ENCODE measurements around the gene HLA-A. TPM values are rescaled to one million over a fixed set of nuclear protein-coding genes. Genes with fewer than 3 reads are reported as not detected.
A peak's percentile ranks its signal among the peaks of the same experiment; 100 is the strongest.

The HLA-A gene
- total and polyA plus RNA-seq, 7 experiments from 2014 or later, result 1,540 to 3,318 (median 1,985) TPM

- POLR2A ChIA-PET, result interaction anchor here (1.0 to 6.3 kb wide), 4 partner anchors 15 to 216 kb away, joined by 3 to 35 read pairs (median 5); no protein-coding TSS in a partner anchor
- Mint-ChIP-seq H3K36me3 (peaks cover 0 to 14% (median 0%) of the 10 kb centered on the region in 5 donors), H3K4me3 (peak overlapping the region in 1 of 10 donors; percentile 39)
Observed at GRCh38 chr6:29924287-29924686, 18.0 kb upstream of the HLA-A start.

GRCh38 chr6:29924731-29925130 lies 17.6 kb upstream of the HLA-A start:
- H3K4me3 ChIP-seq (ENCODE audit: low read length), result no peak overlapping the region
- no peaks in the 10 kb centered on the region for H3K27me3 ChIP-seq (ENCODE audit: control insufficient read depth in 2 of 2, insufficient read depth in 2 of 2, low read length in 2 of 2)
- peaks cover 0 to 22% (median 0%) of the 10 kb centered on the region in 5 donors for H3K27me3 Mint-ChIP-seq
- no peaks in the 10 kb centered on the region for H3K36me3 ChIP-seq (ENCODE audit: control insufficient read depth in 2 of 3, insufficient read depth in 3 of 3, low read length in 3 of 3)
- H3K36me3 Mint-ChIP-seq, result peaks cover 0 to 17% (median 0%) of the 10 kb centered on the region in 5 donors
- DNase-seq, result peak in 1 of 9 donors; percentile 46
- H3K4me3 Mint-ChIP-seq, result peak overlapping the region in 7 of 10 donors; percentile 16 to 84 (median 58)
- ChIA-PET CTCF (interaction anchor here (1.2 kb wide), 1 partner anchor 43 kb away, joined by 3 read pairs; no protein-coding TSS in a partner anchor), POLR2A (interaction anchor here (1.0 to 6.3 kb wide), 3 partner anchors 14 to 41 kb away, joined by 3 to 35 read pairs (median 7); no protein-coding TSS in a partner anchor)
- H3K9me3 Mint-ChIP-seq, result peaks cover 0 to 5% (median 0%) of the 10 kb centered on the region in 11 donors
- H3K9me3 ChIP-seq (ENCODE audit: control insufficient read depth in 2 of 3, low read length in 3 of 3), result no peaks in the 10 kb centered on the region
- peak overlapping the region in 7 of 9 donors; percentile 72 to 97 (median 87) for H3K27ac Mint-ChIP-seq
- no peak for ATAC-seq
- H3K27ac ChIP-seq (ENCODE audit: low read depth, low read length), result no peak overlapping the region
- peaks cover 4 to 15% of the 10 kb centered on the region in 2 donors for H3K4me1 ChIP-seq (ENCODE audit: control insufficient read depth in 2 of 2, insufficient read depth in 2 of 2, low read length in 2 of 2)
- intact Hi-C loops (cut with micrococcal nuclease), result loop anchor here in 1 of 2 donors (5.0 kb wide), 2 partner anchors 72 to 172 kb away; no protein-coding TSS in a partner anchor
- peaks cover 0 to 51% (median 15%) of the 10 kb centered on the region in 7 donors for H3K4me1 Mint-ChIP-seq

More at GRCh38 chr6:29924287-29924686, 18.0 kb upstream of the HLA-A start:
- H3K4me1 ChIP-seq (ENCODE audit: control insufficient read depth in 2 of 2, insufficient read depth in 2 of 2, low read length in 2 of 2), result peaks cover 4 to 15% of the 10 kb centered on the region in 2 donors
- Mint-ChIP-seq H3K9me3 (peaks cover 0 to 5% (median 0%) of the 10 kb centered on the region in 11 donors), H3K27ac (peak overlapping the region in 3 of 9 donors; percentile 61 to 97 (median 95)), H3K27me3 (peaks cover 0 to 26% (median 0%) of the 10 kb centered on the region in 5 donors), H3K4me1 (peaks cover 0 to 46% (median 15%) of the 10 kb centered on the region in 7 donors)
- H3K4me3 ChIP-seq (ENCODE audit: low read length), result no peak overlapping the region
- H3K9me3 ChIP-seq (ENCODE audit: control insufficient read depth in 2 of 3, low read length in 3 of 3), result no peaks in the 10 kb centered on the region
- ATAC-seq, result no peak
- H3K27me3 ChIP-seq (ENCODE audit: control insufficient read depth in 2 of 2, insufficient read depth in 2 of 2, low read length in 2 of 2), result no peaks in the 10 kb centered on the region
- no peak overlapping the region for H3K27ac ChIP-seq (ENCODE audit: low read depth, low read length)
- H3K36me3 ChIP-seq (ENCODE audit: control insufficient read depth in 2 of 3, insufficient read depth in 3 of 3, low read length in 3 of 3), result no peaks in the 10 kb centered on the region
- DNase-seq, result no peak
- intact Hi-C loops (cut with micrococcal nuclease), result no loop called here
- CTCF ChIA-PET, result interaction anchor here (1.2 kb wide), 1 partner anchor 44 kb away, joined by 3 read pairs; no protein-coding TSS in a partner anchor

GRCh38 chr6:29925321-29925720 lies 17.0 kb upstream of the HLA-A start:
- Mint-ChIP-seq H3K4me3 (peak overlapping the region in 9 of 10 donors; percentile 83 to 97 (median 94)), H3K4me1 (peaks cover 0 to 51% (median 15%) of the 10 kb centered on the region in 7 donors), H3K27me3 (peaks cover 0 to 17% (median 0%) of the 10 kb centered on the region in 5 donors), H3K36me3 (peaks cover 0 to 18% (median 0%) of the 10 kb centered on the region in 5 donors), H3K27ac (peak overlapping the region in 8 of 9 donors; percentile 90 to 99 (median 97)), H3K9me3 (peaks cover 0 to 5% (median 0%) of the 10 kb centered on the region in 11 donors)
- ChIA-PET POLR2A (interaction anchor here (1.1 to 6.3 kb wide), 5 partner anchors 14 to 63 kb away, joined by 4 to 35 read pairs (median 25); partner anchors contain the start of gene HLA-A), CTCF (interaction anchor here (0.5 to 1.5 kb wide), 2 partner anchors 30 to 42 kb away, joined by 3 to 7 read pairs; no protein-coding TSS in a partner anchor)
- H3K4me3 ChIP-seq (ENCODE audit: low read length), result no peak overlapping the region
- intact Hi-C loops (cut with micrococcal nuclease), result loop anchor here in 1 of 2 donors (5.0 kb wide), 2 partner anchors 73 to 173 kb away; no protein-coding TSS in a partner anchor
- DNase-seq, result no peak
- peaks cover 4 to 15% of the 10 kb centered on the region in 2 donors for H3K4me1 ChIP-seq (ENCODE audit: control insufficient read depth in 2 of 2, insufficient read depth in 2 of 2, low read length in 2 of 2)
- H3K27me3 ChIP-seq (ENCODE audit: control insufficient read depth in 2 of 2, insufficient read depth in 2 of 2, low read length in 2 of 2), result no peaks in the 10 kb centered on the region
- no peaks in the 10 kb centered on the region for H3K36me3 ChIP-seq (ENCODE audit: control insufficient read depth in 2 of 3, insufficient read depth in 3 of 3, low read length in 3 of 3)
- no peaks in the 10 kb centered on the region for H3K9me3 ChIP-seq (ENCODE audit: control insufficient read depth in 2 of 3, low read length in 3 of 3)
- ATAC-seq, result no peak
- H3K27ac ChIP-seq (ENCODE audit: low read depth, low read length), result peak overlapping the region; percentile 95

GRCh38 chr6:29925727-29926412 lies 16.5 kb upstream of the HLA-A start:
- CTCF ChIA-PET, result interaction anchor here (0.5 to 1.5 kb wide), 2 partner anchors 31 to 41 kb away, joined by 3 to 7 read pairs; no protein-coding TSS in a partner anchor
- Histone ChIP-seq H3K27me3 (ENCODE audit: control insufficient read depth in 2 of 2, insufficient read depth in 2 of 2, low read length in 2 of 2) (no peaks in the 10 kb centered on the region), H3K27ac (ENCODE audit: low read depth, low read length) (peak overlapping the region; percentile 95), H3K9me3 (ENCODE audit: control insufficient read depth in 2 of 3, low read length in 3 of 3) (no peaks in the 10 kb centered on the region), H3K36me3 (ENCODE audit: control insufficient read depth in 2 of 3, insufficient read depth in 3 of 3, low read length in 3 of 3) (no peaks in the 10 kb centered on the region), H3K4me1 (ENCODE audit: control insufficient read depth in 2 of 2, insufficient read depth in 2 of 2, low read length in 2 of 2) (peaks cover 4 to 15% of the 10 kb centered on the region in 2 donors), H3K4me3 (ENCODE audit: low read length) (peak overlapping the region; percentile 64)
- peak in 2 of 9 donors; percentile 17 to 31 for DNase-seq
- POLR2A ChIA-PET, result interaction anchor here (1.1 to 6.3 kb wide), 7 partner anchors 13 to 63 kb away, joined by 3 to 35 read pairs (median 4); partner anchors contain the start of gene HLA-A
- peak; percentile 1 for ATAC-seq
- H3K27ac Mint-ChIP-seq, result peak overlapping the region in 8 of 9 donors; percentile 90 to 99 (median 97)
- H3K4me3 Mint-ChIP-seq, result peak overlapping the region in 9 of 10 donors; percentile 83 to 97 (median 94)
- intact Hi-C loops (cut with micrococcal nuclease), result loop anchor here (2.0 to 5.0 kb wide), 4 partner anchors 41 to 174 kb away; partner anchors contain the start of gene PPP1R11 (in 2 of the 2)
- peaks cover 0 to 11% (median 0%) of the 10 kb centered on the region in 5 donors for H3K27me3 Mint-ChIP-seq
- H3K9me3 Mint-ChIP-seq, result peaks cover 0 to 5% (median 0%) of the 10 kb centered on the region in 11 donors
- H3K36me3 Mint-ChIP-seq, result peaks cover 0 to 20% (median 0%) of the 10 kb centered on the region in 5 donors
- peaks cover 0 to 51% (median 15%) of the 10 kb centered on the region in 7 donors for H3K4me1 Mint-ChIP-seq

- peaks cover 4 to 15% of the 10 kb centered on the region in 2 donors for H3K4me1 ChIP-seq (ENCODE audit: control insufficient read depth in 2 of 2, insufficient read depth in 2 of 2, low read length in 2 of 2)
- POLR2A ChIA-PET, result interaction anchor here (1.1 to 6.3 kb wide), 9 partner anchors 12 to 62 kb away, joined by 3 to 35 read pairs (median 4); partner anchors contain the start of gene HLA-A
- H3K36me3 Mint-ChIP-seq, result peaks cover 0 to 19% (median 0%) of the 10 kb centered on the region in 5 donors
- H3K27me3 ChIP-seq (ENCODE audit: control insufficient read depth in 2 of 2, insufficient read depth in 2 of 2, low read length in 2 of 2), result no peaks in the 10 kb centered on the region
- no peaks in the 10 kb centered on the region for H3K36me3 ChIP-seq (ENCODE audit: control insufficient read depth in 2 of 3, insufficient read depth in 3 of 3, low read length in 3 of 3)
- ATAC-seq, result peak; percentile 96
- CTCF ChIA-PET, result interaction anchor here (0.5 to 1.5 kb wide), 2 partner anchors 24 to 40 kb away, joined by 3 to 7 read pairs; no protein-coding TSS in a partner anchor
- peaks cover 1 to 51% (median 15%) of the 10 kb centered on the region in 7 donors for H3K4me1 Mint-ChIP-seq
- peak overlapping the region in 8 of 9 donors; percentile 90 to 99 (median 97) for H3K27ac Mint-ChIP-seq
- intact Hi-C loops (cut with micrococcal nuclease), result loop anchor here (1.0 to 5.0 kb wide), 8 partner anchors 16 to 174 kb away; partner anchors contain the start of genes HLA-A (in 2 of the 2) and PPP1R11 (in 2 of the 2)
- H3K4me3 Mint-ChIP-seq, result peak overlapping the region in 9 of 10 donors; percentile 83 to 97 (median 94)
- peak overlapping the region; percentile 95 for H3K27ac ChIP-seq (ENCODE audit: low read depth, low read length)
- no peaks in the 10 kb centered on the region for H3K9me3 ChIP-seq (ENCODE audit: control insufficient read depth in 2 of 3, low read length in 3 of 3)
- DNase-seq, result peak in 8 of 9 donors; percentile 40 to 90 (median 78)
- peaks cover 0 to 3% (median 0%) of the 10 kb centered on the region in 5 donors for H3K27me3 Mint-ChIP-seq
- peaks cover 0 to 3% (median 0%) of the 10 kb centered on the region in 11 donors for H3K9me3 Mint-ChIP-seq
- H3K4me3 ChIP-seq (ENCODE audit: low read length), result peak overlapping the region; percentile 68
Observed at GRCh38 chr6:29926413-29927274, 15.7 kb upstream of the HLA-A start.
